K562 (cell line): ENCODE data around the gene RCE1. TPM values are rescaled to one million over a fixed set of nuclear protein-coding genes. Genes with fewer than 3 reads are reported as not detected.
A peak's percentile ranks its signal among the peaks of the same experiment; 100 is the strongest.

Source experiments
- ATF7 ChIP-seq: fragments of 450-650 bp; IDR thresholded peaks from 2 replicates; pipeline ENCODE4 v1.7.1; 2014; ENCODE audit warnings: mild to moderate bottlenecking, moderate library complexity
- CBFA2T2 ChIP-seq: fragments of 450-650 bp; conservative IDR thresholded peaks from 2 replicates; pipeline ENCODE4 v1.6.1; 2017; ENCODE audit warnings: mild to moderate bottlenecking
- DPF2 ChIP-seq: fragments of 450-650 bp; IDR thresholded peaks from 2 replicates; pipeline ENCODE4 v1.6.1; 2016
- FOXJ2 ChIP-seq: fragments of 200-800 bp; sonication (Bioruptor generic); IDR thresholded peaks from 2 replicates; pipeline ENCODE4 v1.6.1; 2016; ENCODE audit warnings: missing genetic modification characterization, missing compliant biosample characterization
- HDAC2 ChIP-seq: fragments of 450-650 bp; IDR thresholded peaks from 2 replicates; pipeline ENCODE4 v1.6.1; 2016; ENCODE audit warnings: mild to moderate bottlenecking
- KDM2B ChIP-seq: fragments of 250-450 bp; sonication (Bioruptor Pico); IDR thresholded peaks from 2 replicates; pipeline ENCODE4 v1.8.0; 2021; ENCODE audit warnings: mild to moderate bottlenecking, moderate library complexity
- MAFG ChIP-seq: fragments of 450-650 bp; conservative IDR thresholded peaks from 2 replicates; pipeline ENCODE4 v1.6.1; 2016; ENCODE audit warnings: missing genetic modification characterization, missing compliant biosample characterization
- NCOA6 ChIP-seq: fragments of 450-650 bp; IDR thresholded peaks from 2 replicates; pipeline ENCODE4 v1.6.1; 2017; ENCODE audit warnings: mild to moderate bottlenecking
- NEUROD1 ChIP-seq: fragments of 150-350 bp; IDR thresholded peaks from 2 replicates; pipeline ENCODE4 v1.6.1; 2014; ENCODE audit warnings: borderline replicate concordance, low read length, low read depth; ENCODE audit not compliant: partially characterized antibody
- SMARCA4 ChIP-seq: fragments of 450-650 bp; IDR thresholded peaks from 2 replicates; pipeline ENCODE4 v1.6.1; 2016
- ZC3H11A ChIP-seq: IDR thresholded peaks from 2 replicates; pipeline ENCODE4 v1.6.1; 2012; ENCODE audit warnings: low read depth, low read length, improper control_type of control experiment
- polyA plus RNA-seq, 8 experiments: library from polyadenylated mRNA; depleted of rRNA in 4 of 8; stranded (reverse) in 5 of 8; unstranded in 3 of 8; fragments of >200 nt; fragmentation: Nextera tagmentation in 2 of 8; fragmentation: Illumina TruSeq in 1 of 8; extraction: Ambion mirVana in 2 of 8; extraction: Trizol in 1 of 8; gene quantifications; 2 replicates each; pipeline versions ENCODE4 v1.2.1 to v1.2.3, GENCODE V29; 2011 to 2014; ENCODE audit warnings: inconsistent platforms in 1 of 8, missing spikeins in 1 of 8
- total RNA-seq, 7 experiments: library from RNA; depleted of rRNA in 6 of 7; stranded (reverse); fragments of >200 nt in 6 of 7; fragmentation: Illumina TruSeq in 2 of 7; extraction: Trizol in 2 of 7; gene quantifications; 2 replicates each; pipeline versions ENCODE4 v1.2.1 to v1.2.3, GENCODE V29; 2011 to 2021; ENCODE audit warnings: low replicate concordance in 1 of 7
- TF ChIP-seq, protein P1 (sequence below), 2 experiments: fragments of 450-650 bp; IDR thresholded peaks; 2 replicates each; pipeline ENCODE4 v1.6.1; 2018; ENCODE audit warnings: mild to moderate bottlenecking in 2 of 2, low read depth in 1 of 2; ENCODE audit not compliant: partially characterized antibody in 2 of 2
- TF ChIP-seq, protein P2 (sequence below): fragments of 250-450 bp; sonication (Bioruptor Pico); IDR thresholded peaks from 2 replicates; pipeline ENCODE4 v1.4.0; 2020; ENCODE audit warnings: mild to moderate bottlenecking, moderate library complexity
- TF ChIP-seq, protein P3 (sequence below): fragments of 450-650 bp; IDR thresholded peaks from 2 replicates; pipeline ENCODE4 v1.6.1; 2014; ENCODE audit warnings: low read depth, mild to moderate bottlenecking, moderate library complexity, borderline replicate concordance
- TF ChIP-seq, protein P4 (sequence below): fragments of 450-650 bp; conservative IDR thresholded peaks from 2 replicates; pipeline ENCODE4 v1.6.1; 2016; ENCODE audit warnings: missing genetic modification characterization, low read depth, mild to moderate bottlenecking, missing compliant biosample characterization, moderate library complexity
- TF ChIP-seq, protein P5 (sequence below): sonication (generic); formaldehyde crosslinking; IDR thresholded peaks from 2 replicates; pipeline ENCODE4 v1.9.0; 2022; ENCODE audit warnings: mild to moderate bottlenecking, missing genetic modification reagents

RCE1 gene
- total and polyA plus RNA-seq, 9 of the 15 experiments (the other 6 are each of a cell fraction or from before 2014, with no cell fraction given): 0.75 to 41.5 (median 15.1) TPM

DNA sequence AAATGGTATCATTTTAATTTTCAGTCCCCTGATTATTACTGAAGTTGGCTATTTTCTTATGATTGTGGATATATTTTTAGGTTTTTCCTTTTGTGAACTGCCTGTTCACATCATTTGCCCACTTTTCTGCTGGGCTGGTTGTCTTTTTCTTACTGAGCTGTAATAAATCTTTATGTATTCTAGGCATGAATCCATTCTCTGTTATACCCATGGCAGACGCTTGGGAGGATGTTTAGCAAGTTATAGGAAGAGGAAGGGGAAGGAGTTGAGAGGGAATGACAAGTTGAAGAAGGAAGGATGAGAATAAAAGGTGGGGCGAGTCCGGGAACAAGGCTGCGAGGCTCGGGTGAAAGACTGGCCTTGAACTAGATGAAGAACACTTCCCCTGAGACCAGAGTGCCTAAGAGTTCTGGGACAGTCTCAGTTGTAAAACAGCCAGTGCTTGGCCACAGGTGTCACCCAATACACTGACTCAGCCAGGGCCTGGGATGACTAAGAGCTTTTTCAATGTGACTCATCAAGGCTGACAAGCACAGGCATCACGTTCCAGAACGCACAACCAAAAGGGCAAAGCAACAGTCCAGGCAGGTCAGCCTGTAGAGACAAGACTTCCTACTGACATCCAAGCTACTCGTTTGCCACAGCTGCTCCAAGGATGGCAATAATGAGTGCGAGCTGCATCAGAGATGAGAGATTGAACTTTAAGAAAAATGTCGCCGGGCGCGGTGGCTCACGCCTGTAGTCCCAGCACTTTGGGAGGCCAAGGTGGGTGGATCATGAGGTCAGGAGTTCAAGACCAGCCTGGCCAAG is 48.8 kb downstream of the RCE1 start (continued):
- TF ChIP-seq, protein P1, sequence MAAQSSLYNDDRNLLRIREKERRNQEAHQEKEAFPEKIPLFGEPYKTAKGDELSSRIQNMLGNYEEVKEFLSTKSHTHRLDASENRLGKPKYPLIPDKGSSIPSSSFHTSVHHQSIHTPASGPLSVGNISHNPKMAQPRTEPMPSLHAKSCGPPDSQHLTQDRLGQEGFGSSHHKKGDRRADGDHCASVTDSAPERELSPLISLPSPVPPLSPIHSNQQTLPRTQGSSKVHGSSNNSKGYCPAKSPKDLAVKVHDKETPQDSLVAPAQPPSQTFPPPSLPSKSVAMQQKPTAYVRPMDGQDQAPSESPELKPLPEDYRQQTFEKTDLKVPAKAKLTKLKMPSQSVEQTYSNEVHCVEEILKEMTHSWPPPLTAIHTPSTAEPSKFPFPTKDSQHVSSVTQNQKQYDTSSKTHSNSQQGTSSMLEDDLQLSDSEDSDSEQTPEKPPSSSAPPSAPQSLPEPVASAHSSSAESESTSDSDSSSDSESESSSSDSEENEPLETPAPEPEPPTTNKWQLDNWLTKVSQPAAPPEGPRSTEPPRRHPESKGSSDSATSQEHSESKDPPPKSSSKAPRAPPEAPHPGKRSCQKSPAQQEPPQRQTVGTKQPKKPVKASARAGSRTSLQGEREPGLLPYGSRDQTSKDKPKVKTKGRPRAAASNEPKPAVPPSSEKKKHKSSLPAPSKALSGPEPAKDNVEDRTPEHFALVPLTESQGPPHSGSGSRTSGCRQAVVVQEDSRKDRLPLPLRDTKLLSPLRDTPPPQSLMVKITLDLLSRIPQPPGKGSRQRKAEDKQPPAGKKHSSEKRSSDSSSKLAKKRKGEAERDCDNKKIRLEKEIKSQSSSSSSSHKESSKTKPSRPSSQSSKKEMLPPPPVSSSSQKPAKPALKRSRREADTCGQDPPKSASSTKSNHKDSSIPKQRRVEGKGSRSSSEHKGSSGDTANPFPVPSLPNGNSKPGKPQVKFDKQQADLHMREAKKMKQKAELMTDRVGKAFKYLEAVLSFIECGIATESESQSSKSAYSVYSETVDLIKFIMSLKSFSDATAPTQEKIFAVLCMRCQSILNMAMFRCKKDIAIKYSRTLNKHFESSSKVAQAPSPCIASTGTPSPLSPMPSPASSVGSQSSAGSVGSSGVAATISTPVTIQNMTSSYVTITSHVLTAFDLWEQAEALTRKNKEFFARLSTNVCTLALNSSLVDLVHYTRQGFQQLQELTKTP (IDR thresholded peaks at IDR 0.05; ENCODE audit: low read depth in 1 of 2, partially characterized antibody in 2 of 2): peak in 1 of 2 experiments; percentile 75
- TF ChIP-seq, protein P2, sequence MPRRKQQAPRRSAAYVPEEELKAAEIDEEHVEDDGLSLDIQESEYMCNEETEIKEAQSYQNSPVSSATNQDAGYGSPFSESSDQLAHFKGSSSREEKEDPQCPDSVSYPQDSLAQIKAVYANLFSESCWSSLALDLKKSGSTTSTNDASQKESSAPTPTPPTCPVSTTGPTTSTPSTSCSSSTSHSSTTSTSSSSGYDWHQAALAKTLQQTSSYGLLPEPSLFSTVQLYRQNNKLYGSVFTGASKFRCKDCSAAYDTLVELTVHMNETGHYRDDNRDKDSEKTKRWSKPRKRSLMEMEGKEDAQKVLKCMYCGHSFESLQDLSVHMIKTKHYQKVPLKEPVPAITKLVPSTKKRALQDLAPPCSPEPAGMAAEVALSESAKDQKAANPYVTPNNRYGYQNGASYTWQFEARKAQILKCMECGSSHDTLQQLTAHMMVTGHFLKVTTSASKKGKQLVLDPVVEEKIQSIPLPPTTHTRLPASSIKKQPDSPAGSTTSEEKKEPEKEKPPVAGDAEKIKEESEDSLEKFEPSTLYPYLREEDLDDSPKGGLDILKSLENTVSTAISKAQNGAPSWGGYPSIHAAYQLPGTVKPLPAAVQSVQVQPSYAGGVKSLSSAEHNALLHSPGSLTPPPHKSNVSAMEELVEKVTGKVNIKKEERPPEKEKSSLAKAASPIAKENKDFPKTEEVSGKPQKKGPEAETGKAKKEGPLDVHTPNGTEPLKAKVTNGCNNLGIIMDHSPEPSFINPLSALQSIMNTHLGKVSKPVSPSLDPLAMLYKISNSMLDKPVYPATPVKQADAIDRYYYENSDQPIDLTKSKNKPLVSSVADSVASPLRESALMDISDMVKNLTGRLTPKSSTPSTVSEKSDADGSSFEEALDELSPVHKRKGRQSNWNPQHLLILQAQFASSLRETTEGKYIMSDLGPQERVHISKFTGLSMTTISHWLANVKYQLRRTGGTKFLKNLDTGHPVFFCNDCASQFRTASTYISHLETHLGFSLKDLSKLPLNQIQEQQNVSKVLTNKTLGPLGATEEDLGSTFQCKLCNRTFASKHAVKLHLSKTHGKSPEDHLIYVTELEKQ (CRISPR knock-in tag): no peak
- TF ChIP-seq NEUROD1 (peak; percentile 74), HDAC2 (peak; percentile 52; the same call in 1 of the 2 replicates), DPF2 (peak; percentile 97), FOXJ2 (tag) (peak; percentile 37; the same call in 1 of the 2 replicates), SMARCA4 (peak; percentile 96), KDM2B (CRISPR knock-in tag) (no peak), CBFA2T2 (peak; percentile 60; the same call in 1 of the 2 replicates), NCOA6 (no peak), ZC3H11A (no peak), MAFG (peak; percentile 98), ATF7 (peak; percentile 91)
- TF ChIP-seq, protein P3, sequence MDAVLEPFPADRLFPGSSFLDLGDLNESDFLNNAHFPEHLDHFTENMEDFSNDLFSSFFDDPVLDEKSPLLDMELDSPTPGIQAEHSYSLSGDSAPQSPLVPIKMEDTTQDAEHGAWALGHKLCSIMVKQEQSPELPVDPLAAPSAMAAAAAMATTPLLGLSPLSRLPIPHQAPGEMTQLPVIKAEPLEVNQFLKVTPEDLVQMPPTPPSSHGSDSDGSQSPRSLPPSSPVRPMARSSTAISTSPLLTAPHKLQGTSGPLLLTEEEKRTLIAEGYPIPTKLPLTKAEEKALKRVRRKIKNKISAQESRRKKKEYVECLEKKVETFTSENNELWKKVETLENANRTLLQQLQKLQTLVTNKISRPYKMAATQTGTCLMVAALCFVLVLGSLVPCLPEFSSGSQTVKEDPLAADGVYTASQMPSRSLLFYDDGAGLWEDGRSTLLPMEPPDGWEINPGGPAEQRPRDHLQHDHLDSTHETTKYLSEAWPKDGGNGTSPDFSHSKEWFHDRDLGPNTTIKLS: 0 out of 2 replicates have a peak, but pooled peaks have one; percentile 39
- TF ChIP-seq, protein P4, sequence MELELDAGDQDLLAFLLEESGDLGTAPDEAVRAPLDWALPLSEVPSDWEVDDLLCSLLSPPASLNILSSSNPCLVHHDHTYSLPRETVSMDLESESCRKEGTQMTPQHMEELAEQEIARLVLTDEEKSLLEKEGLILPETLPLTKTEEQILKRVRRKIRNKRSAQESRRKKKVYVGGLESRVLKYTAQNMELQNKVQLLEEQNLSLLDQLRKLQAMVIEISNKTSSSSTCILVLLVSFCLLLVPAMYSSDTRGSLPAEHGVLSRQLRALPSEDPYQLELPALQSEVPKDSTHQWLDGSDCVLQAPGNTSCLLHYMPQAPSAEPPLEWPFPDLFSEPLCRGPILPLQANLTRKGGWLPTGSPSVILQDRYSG: peak; percentile 72
- TF ChIP-seq, protein P5, sequence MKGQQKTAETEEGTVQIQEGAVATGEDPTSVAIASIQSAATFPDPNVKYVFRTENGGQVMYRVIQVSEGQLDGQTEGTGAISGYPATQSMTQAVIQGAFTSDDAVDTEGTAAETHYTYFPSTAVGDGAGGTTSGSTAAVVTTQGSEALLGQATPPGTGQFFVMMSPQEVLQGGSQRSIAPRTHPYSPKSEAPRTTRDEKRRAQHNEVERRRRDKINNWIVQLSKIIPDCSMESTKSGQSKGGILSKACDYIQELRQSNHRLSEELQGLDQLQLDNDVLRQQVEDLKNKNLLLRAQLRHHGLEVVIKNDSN (CRISPR knock-in tag): peak; percentile 41; the same call in 1 of the 2 replicates
